ENCODE measurements around the gene SLC15A3. TPM values are rescaled to one million over a fixed set of nuclear protein-coding genes. Genes with fewer than 3 reads are reported as not detected.

The SLC15A3 gene
- total and polyA plus RNA-seq, 7 donors = 7.2 to 14.6 (median 8.2) TPM

- intact Hi-C loops (cut with DNase I) = no loop called here
- Histone ChIP-seq H3K27ac (peak overlapping the region; percentile 48), H3K4me3 (peak overlapping the region; percentile 63), H3K27me3 (ENCODE audit: insufficient read depth in 3 of 3, low read length in 2 of 3) (peaks cover 0 to 3% (median 0%) of the 10 kb centered on the region in 3 donors), H3K9me3 (no peaks in the 10 kb centered on the region), H3K36me3 (ENCODE audit: insufficient read depth in 1 of 2, low read depth in 1 of 2) (no peaks in the 10 kb centered on the region), H3K4me1 (no peaks in the 10 kb centered on the region)
- TF ChIP-seq, protein P1, sequence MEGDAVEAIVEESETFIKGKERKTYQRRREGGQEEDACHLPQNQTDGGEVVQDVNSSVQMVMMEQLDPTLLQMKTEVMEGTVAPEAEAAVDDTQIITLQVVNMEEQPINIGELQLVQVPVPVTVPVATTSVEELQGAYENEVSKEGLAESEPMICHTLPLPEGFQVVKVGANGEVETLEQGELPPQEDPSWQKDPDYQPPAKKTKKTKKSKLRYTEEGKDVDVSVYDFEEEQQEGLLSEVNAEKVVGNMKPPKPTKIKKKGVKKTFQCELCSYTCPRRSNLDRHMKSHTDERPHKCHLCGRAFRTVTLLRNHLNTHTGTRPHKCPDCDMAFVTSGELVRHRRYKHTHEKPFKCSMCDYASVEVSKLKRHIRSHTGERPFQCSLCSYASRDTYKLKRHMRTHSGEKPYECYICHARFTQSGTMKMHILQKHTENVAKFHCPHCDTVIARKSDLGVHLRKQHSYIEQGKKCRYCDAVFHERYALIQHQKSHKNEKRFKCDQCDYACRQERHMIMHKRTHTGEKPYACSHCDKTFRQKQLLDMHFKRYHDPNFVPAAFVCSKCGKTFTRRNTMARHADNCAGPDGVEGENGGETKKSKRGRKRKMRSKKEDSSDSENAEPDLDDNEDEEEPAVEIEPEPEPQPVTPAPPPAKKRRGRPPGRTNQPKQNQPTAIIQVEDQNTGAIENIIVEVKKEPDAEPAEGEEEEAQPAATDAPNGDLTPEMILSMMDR (IDR thresholded peaks at IDR 0.05) = no peak
- 13 to 37% (median 27%) methylated on average over 3 of the region's 3 CpGs for WGBS, 3 donors
- ATAC-seq (peak in 1 of 4 donors; percentile 17), DNase-seq (no peak)
These were observed 780 bp upstream of the SLC15A3 start for GRCh38 chr11:60952742-60953170.

DNA sequence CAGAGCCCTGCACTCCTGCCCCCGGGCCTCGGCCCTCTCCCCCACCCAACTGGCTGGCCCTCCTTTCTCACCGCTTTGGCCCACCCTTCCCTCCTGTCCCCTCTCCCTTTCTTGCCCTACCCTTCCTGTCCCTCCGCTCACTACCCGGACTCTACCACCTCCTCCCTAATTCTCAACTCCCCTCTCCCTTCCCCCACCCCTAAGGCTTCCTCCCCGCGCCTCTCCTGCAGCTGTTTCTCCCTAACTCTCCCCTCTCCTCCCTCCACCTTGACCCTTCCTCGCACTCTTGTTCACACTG, 421 bp downstream of the SLC15A3 start:
- DNase-seq (no peak), ATAC-seq (peak; percentile 13 to 53 (median 26))
- H3K27ac ChIP-seq = peak overlapping the region; percentile 48
- TF ChIP-seq, protein P1 (IDR thresholded peaks at IDR 0.05) = no peak
- peak overlapping the region; percentile 63 for H3K4me3 ChIP-seq
- no peaks in the 10 kb centered on the region for H3K36me3 ChIP-seq (ENCODE audit: insufficient read depth in 1 of 2, low read depth in 1 of 2)
- WGBS, 3 donors = 7 to 8% (median 8%) methylated on average over 5 to 8 of the region's 8 CpGs
- intact Hi-C loops (cut with DNase I) = no loop called here
- no peaks in the 10 kb centered on the region for H3K4me1 ChIP-seq
- H3K9me3 ChIP-seq = no peaks in the 10 kb centered on the region
- peaks cover 0 to 3% (median 0%) of the 10 kb centered on the region in 3 donors for H3K27me3 ChIP-seq (ENCODE audit: insufficient read depth in 3 of 3, low read length in 2 of 3)

- Histone ChIP-seq H3K36me3 (ENCODE audit: insufficient read depth in 1 of 2, low read depth in 1 of 2) (no peaks in the 10 kb centered on the region), H3K9me3 (no peaks in the 10 kb centered on the region), H3K4me1 (no peaks in the 10 kb centered on the region), H3K27me3 (ENCODE audit: insufficient read depth in 3 of 3, low read length in 2 of 3) (peaks cover 0 to 3% (median 0%) of the 10 kb centered on the region in 3 donors), H3K4me3 (peak overlapping the region; percentile 63), H3K27ac (no peak overlapping the region)
- DNase-seq (peak in 1 of 2 donors; percentile 35), ATAC-seq (peak in 2 of 4 donors; percentile 11 to 22)
- intact Hi-C loops (cut with DNase I) = no loop called here
- WGBS, 3 donors = 32 to 52% (median 41%) methylated on average over 47 to 86 of the region's 86 CpGs
- TF ChIP-seq, protein P1 (IDR thresholded peaks at IDR 0.05) = no peak
These were observed 907 bp downstream of the SLC15A3 start for GRCh38 chr11:60950933-60951605.

- Histone ChIP-seq H3K27ac (no peak overlapping the region), H3K9me3 (no peaks in the 10 kb centered on the region), H3K36me3 (ENCODE audit: insufficient read depth in 1 of 2, low read depth in 1 of 2) (no peaks in the 10 kb centered on the region), H3K4me1 (no peaks in the 10 kb centered on the region), H3K27me3 (ENCODE audit: insufficient read depth in 3 of 3, low read length in 2 of 3) (peaks cover 0 to 3% (median 0%) of the 10 kb centered on the region in 3 donors), H3K4me3 (peak overlapping the region; percentile 63)
- ATAC-seq (no peak), DNase-seq (no peak)
- 64 to 72% (median 67%) methylated on average over 6 of the region's 6 CpGs for WGBS, 3 donors
- intact Hi-C loops (cut with DNase I) = no loop called here
- TF ChIP-seq, protein P1 (IDR thresholded peaks at IDR 0.05) = no peak
These were observed 2.0 kb downstream of the SLC15A3 start for GRCh38 chr11:60950024-60950423.

DNA sequence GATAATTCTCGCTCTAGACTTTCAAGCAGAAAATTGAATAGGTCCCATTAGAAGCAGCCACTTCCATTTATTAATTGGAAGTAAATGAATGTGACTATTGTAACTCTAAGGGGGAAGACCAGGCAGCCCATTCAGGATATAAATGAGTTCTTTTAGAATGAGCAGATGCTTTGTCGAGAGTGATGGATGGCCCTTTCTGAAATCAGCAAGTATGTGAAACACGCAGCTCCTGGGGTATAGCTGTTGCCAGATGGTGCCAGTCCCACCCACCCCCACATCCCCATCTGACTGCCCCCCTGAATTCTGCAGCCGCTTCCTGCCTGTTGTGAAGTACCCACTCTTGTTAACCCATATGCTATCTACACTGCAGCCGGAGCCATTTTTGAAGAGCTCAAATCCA, 3.7 kb downstream of the SLC15A3 start:
- TF ChIP-seq, protein P1 (IDR thresholded peaks at IDR 0.05) = no peak
- H3K36me3 ChIP-seq (ENCODE audit: insufficient read depth in 1 of 2, low read depth in 1 of 2) = no peaks in the 10 kb centered on the region
- no peak for ATAC-seq
- no peaks in the 10 kb centered on the region for H3K4me1 ChIP-seq
- intact Hi-C loops (cut with DNase I) = no loop called here
- H3K27me3 ChIP-seq (ENCODE audit: insufficient read depth in 3 of 3, low read length in 2 of 3) = peaks cover 0 to 3% (median 0%) of the 10 kb centered on the region in 3 donors
- DNase-seq = no peak
- H3K9me3 ChIP-seq = no peaks in the 10 kb centered on the region
- 56 to 76% (median 72%) methylated on average over 5 of the region's 5 CpGs for WGBS, 3 donors
- H3K27ac ChIP-seq = no peak overlapping the region
- H3K4me3 ChIP-seq = no peak overlapping the region
